ENCODE measurements around the gene MAP2K1. TPM values are rescaled to one million over a fixed set of nuclear protein-coding genes. Genes with fewer than 3 reads are reported as not detected.
"Not testable (repeated sequence)": the region's sequence is repeated elsewhere in the genome, so short reads cannot be mapped to it uniquely, and the experiment has no call there.

The MAP2K1 gene
- total RNA-seq, 4 donors from 2014 or later: 29.0 to 53.4 (median 45.3) TPM

GRCh38 chr15:66462627-66463026 lies 75.9 kb downstream of the MAP2K1 start:
- peaks cover 11 to 56% (median 16%) of the 10 kb centered on the region in 3 donors for H3K4me1 ChIP-seq
- DNase-seq: no peak
- TF ChIP-seq POLR2A (IDR thresholded peaks at IDR 0.05) (no peak), CTCF (IDR thresholded peaks at IDR 0.05) (no peak)
- no peaks in the 10 kb centered on the region for H3K36me3 ChIP-seq
- intact Hi-C loops (cut with DNase I): no loop called here
- WGBS, 2 donors: 64 to 73% methylated on average over 4 of the region's 4 CpGs
- H3K9me3 ChIP-seq: no peaks in the 10 kb centered on the region
- H3K27me3 ChIP-seq: no peaks in the 10 kb centered on the region
- H3K27ac ChIP-seq: peak overlapping the region in 2 of 4 donors; percentile 60 to 63
- no peak overlapping the region for H3K4me3 ChIP-seq

GRCh38 chr15:66465294-66465693 lies 78.6 kb downstream of the MAP2K1 start:
- DNase-seq; H3K9me3 ChIP-seq; intact Hi-C loops (cut with DNase I); H3K36me3 ChIP-seq; H3K4me3 ChIP-seq; H3K27me3 ChIP-seq: not testable (repeated sequence)
- Histone ChIP-seq H3K27ac (peak overlapping the region in 2 of 4 donors; percentile 70 to 76), H3K4me1 (peaks cover 11 to 44% (median 13%) of the 10 kb centered on the region in 3 donors)
- 92 to 96% methylated on average over 6 of the region's 6 CpGs for WGBS, 2 donors

- intact Hi-C loops (cut with DNase I); DNase-seq; H3K27me3 ChIP-seq; H3K4me3 ChIP-seq; H3K9me3 ChIP-seq; H3K36me3 ChIP-seq: not testable (repeated sequence)
- H3K4me1 ChIP-seq: peaks cover 0 to 23% (median 0%) of the 10 kb centered on the region in 3 donors
- peak overlapping the region in 3 of 4 donors; percentile 31 to 76 (median 70) for H3K27ac ChIP-seq
- WGBS, 2 donors: 85 to 91% methylated on average over 10 of the region's 11 CpGs
Observed at GRCh38 chr15:66467162-66468040, 80.7 kb downstream of the MAP2K1 start.

- 88 to 91% methylated on average over 4 of the region's 4 CpGs for WGBS, 2 donors
Observed at GRCh38 chr15:66470825-66471224, 84.1 kb downstream of the MAP2K1 start.

GRCh38 chr15:66472176-66472999 lies 85.7 kb downstream of the MAP2K1 start:
- Histone ChIP-seq H3K27ac (no peak overlapping the region), H3K9me3 (no peaks in the 10 kb centered on the region), H3K4me1 (peaks cover 0 to 5% (median 0%) of the 10 kb centered on the region in 3 donors), H3K27me3 (no peaks in the 10 kb centered on the region), H3K36me3 (no peaks in the 10 kb centered on the region), H3K4me3 (no peak overlapping the region)
- intact Hi-C loops (cut with DNase I): no loop called here
- no peak for DNase-seq
- no peak for TF ChIP-seq POLR2A (IDR thresholded peaks at IDR 0.05)
- no peak for TF ChIP-seq CTCF (IDR thresholded peaks at IDR 0.05)
- WGBS, 2 donors: 59 to 69% methylated on average over 8 of the region's 8 CpGs

More at GRCh38 chr15:66470825-66471224, 84.1 kb downstream of the MAP2K1 start:
- H3K27me3 ChIP-seq; H3K27ac ChIP-seq; H3K36me3 ChIP-seq; H3K9me3 ChIP-seq; DNase-seq; intact Hi-C loops (cut with DNase I); H3K4me3 ChIP-seq: not testable (repeated sequence)
- peaks cover 0 to 19% (median 0%) of the 10 kb centered on the region in 3 donors for H3K4me1 ChIP-seq

GRCh38 chr15:66474135-66474534 lies 87.4 kb downstream of the MAP2K1 start:
- intact Hi-C loops (cut with DNase I): no loop called here
- H3K9me3 ChIP-seq: no peaks in the 10 kb centered on the region
- peak overlapping the region in 1 of 4 donors; percentile 23 for H3K27ac ChIP-seq
- DNase-seq: no peak
- WGBS, 2 donors: 70 to 88% methylated on average over 2 of the region's 2 CpGs
- H3K4me3 ChIP-seq: no peak overlapping the region
- no peaks in the 10 kb centered on the region for H3K36me3 ChIP-seq
- H3K4me1 ChIP-seq: peaks cover 0 to 5% (median 0%) of the 10 kb centered on the region in 3 donors
- TF ChIP-seq CTCF (IDR thresholded peaks at IDR 0.05) (no peak), POLR2A (IDR thresholded peaks at IDR 0.05) (no peak)
- H3K27me3 ChIP-seq: no peaks in the 10 kb centered on the region
